HUES64 (cell line): ENCODE measurements around the gene NKG7.

Source experiments
- H3K27ac ChIP-seq: 2 replicates; pipeline ENCODE4 v1.7.0; 2013; ENCODE audit warnings: low read depth, low read length, inconsistent platforms
- H3K27me3 ChIP-seq: 2 replicates; pipeline ENCODE4 v1.6.1; 2013; ENCODE audit warnings: mild to moderate bottlenecking, low read length; ENCODE audit not compliant: insufficient read depth
- H3K36me3 ChIP-seq: 2 replicates; pipeline ENCODE4 v1.6.1; 2013; ENCODE audit warnings: mild to moderate bottlenecking, low read length; ENCODE audit not compliant: insufficient read depth
- H3K4me1 ChIP-seq: 2 replicates; pipeline ENCODE4 v1.6.1; 2013; ENCODE audit warnings: mild to moderate bottlenecking, low read length, moderate library complexity; ENCODE audit not compliant: insufficient read depth
- H3K4me3 ChIP-seq: 2 replicates; pipeline ENCODE4 v1.5.1; 2013; ENCODE audit warnings: mild to moderate bottlenecking, low read length, moderate library complexity
- H3K9ac ChIP-seq: 2 replicates; pipeline ENCODE4 v1.6.1; 2013; ENCODE audit warnings: mild to moderate bottlenecking, low read depth, low read length
- H3K9me3 ChIP-seq: 2 replicates; pipeline ENCODE4 v1.6.1; 2013; ENCODE audit warnings: low read depth, low read length; ENCODE audit not compliant: insufficient read depth
- WGBS: fragments of 150-250, 120-280 bp; methylation state at CpG from one replicate; pipeline ENCODE4 v1.1.7; 2013; ENCODE audit warnings: missing lambda C conversion rate; 5-methylcytosine and 5-hydroxymethylcytosine counted together

NKG7 gene

DNA sequence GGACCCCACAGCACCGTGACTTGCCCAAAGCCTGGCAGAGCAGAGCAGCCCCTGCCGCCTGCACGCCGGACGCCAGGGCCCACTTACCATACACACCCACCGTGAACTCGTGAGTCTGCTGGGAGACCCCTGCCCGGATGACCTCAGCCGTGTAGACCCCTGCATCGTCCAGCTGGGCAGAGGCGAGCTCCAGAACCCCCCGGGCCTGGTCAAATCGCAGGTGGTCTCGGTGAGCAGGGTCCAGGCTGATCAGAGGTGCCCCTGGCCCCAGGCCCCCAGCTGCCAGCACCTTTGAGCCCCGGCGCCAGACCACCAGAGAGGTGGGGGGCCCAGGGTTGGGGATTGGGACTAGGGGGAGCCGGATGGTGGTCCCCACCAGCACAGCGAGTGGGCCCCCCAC is 31.4 kb downstream of the NKG7 start:
- WGBS, result 94% methylated on average over 18 of the region's 18 CpGs

DNA sequence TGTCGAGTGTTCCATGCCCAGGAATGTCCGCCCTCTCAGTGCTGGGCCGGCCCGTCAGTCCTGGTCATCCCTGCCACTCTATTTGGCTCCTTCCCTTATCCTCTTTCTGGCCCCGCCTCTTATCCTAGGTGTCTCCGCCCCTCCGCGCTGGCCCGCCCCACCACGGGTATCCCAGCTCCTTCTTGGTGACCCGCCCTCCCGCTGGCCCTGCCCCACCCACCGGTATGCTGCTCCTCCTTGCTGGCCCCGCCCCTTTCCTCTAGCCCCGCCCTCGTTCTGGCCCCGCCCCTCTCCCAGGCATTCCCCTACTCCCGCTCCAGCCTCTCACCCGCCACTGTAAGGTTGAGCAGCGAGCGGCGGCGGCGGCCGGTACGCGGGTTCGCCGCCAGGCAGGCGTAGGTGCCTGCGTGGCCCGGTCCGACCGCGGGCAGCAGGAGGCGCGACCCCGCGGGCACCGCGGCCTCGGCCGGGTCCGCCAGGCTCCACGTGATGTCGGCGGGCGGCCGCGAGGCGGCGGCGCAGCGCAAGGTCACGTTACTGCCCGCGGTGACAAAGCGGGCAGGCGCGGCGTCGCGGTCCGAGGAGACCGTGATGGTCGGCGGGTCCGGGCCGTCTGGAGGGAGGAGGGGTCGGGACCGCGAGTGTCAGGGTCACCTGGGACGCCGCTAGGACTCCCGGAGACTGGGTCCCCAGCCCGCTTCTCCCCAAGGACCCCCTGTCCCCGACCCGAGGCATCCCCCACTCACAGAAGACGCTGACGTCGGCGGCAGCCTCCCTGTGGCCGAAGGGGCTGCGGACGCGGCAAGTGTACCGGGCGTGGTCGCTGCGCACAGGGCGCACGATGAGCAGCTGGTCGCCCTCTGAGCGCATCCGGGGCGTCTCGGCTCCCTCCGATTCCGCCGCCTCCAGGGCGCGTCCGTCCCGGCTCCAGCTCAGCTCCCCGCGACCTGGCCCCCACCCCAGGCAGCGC is 32.5 kb downstream of the NKG7 start:
- peak overlapping the region; percentile 52; the same call in 1 of the 2 replicates for H3K27ac ChIP-seq
- no peaks in the 10 kb centered on the region for H3K36me3 ChIP-seq
- peak overlapping the region; percentile 70 for H3K9ac ChIP-seq
- under 1% methylated on average over 107 of the region's 107 CpGs for WGBS
- H3K9me3 ChIP-seq, result no peaks in the 10 kb centered on the region
- H3K27me3 ChIP-seq, result peaks cover 18% of the 10 kb centered on the region
- peak overlapping the region; percentile 76 for H3K4me3 ChIP-seq
- H3K4me1 ChIP-seq, result peaks cover 12% of the 10 kb centered on the region

More for the DNA sequence above, 31.4 kb downstream of the NKG7 start:
- Histone ChIP-seq H3K27ac (no peak overlapping the region), H3K27me3 (peaks cover 18% of the 10 kb centered on the region), H3K9me3 (no peaks in the 10 kb centered on the region), H3K9ac (no peak overlapping the region), H3K4me1 (peaks cover 12% of the 10 kb centered on the region), H3K36me3 (no peaks in the 10 kb centered on the region), H3K4me3 (peak overlapping the region; percentile 76; the same call in 1 of the 2 replicates)

DNA sequence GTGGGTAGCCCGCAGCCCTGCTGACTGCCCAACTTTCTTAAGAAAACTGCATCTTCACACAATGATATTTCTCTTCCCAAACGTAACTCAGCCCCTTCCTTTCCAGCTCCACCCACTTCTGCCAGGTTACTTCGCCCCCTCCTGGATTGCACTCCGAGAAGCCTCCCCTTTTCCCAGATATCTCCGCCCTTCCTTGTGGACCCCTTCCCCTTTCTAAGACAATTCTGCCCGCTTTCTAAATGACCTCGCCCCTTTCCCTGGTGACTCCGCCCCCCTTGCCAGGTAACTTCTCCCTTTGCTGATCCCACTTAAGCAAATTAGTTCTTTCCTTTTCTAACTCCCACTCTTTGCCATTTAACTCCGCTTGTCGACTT is 33.2 kb downstream of the NKG7 start:
- H3K9ac ChIP-seq, result peak overlapping the region; percentile 67; the same call in 1 of the 2 replicates
- H3K9me3 ChIP-seq, result no peaks in the 10 kb centered on the region
- peak overlapping the region; percentile 52; the same call in 1 of the 2 replicates for H3K27ac ChIP-seq
- H3K36me3 ChIP-seq, result no peaks in the 10 kb centered on the region
- H3K4me1 ChIP-seq, result peaks cover 12% of the 10 kb centered on the region
- H3K4me3 ChIP-seq, result peak overlapping the region; percentile 76
- peaks cover 18% of the 10 kb centered on the region for H3K27me3 ChIP-seq
- WGBS, result under 1% methylated on average over 10 of the region's 10 CpGs

DNA sequence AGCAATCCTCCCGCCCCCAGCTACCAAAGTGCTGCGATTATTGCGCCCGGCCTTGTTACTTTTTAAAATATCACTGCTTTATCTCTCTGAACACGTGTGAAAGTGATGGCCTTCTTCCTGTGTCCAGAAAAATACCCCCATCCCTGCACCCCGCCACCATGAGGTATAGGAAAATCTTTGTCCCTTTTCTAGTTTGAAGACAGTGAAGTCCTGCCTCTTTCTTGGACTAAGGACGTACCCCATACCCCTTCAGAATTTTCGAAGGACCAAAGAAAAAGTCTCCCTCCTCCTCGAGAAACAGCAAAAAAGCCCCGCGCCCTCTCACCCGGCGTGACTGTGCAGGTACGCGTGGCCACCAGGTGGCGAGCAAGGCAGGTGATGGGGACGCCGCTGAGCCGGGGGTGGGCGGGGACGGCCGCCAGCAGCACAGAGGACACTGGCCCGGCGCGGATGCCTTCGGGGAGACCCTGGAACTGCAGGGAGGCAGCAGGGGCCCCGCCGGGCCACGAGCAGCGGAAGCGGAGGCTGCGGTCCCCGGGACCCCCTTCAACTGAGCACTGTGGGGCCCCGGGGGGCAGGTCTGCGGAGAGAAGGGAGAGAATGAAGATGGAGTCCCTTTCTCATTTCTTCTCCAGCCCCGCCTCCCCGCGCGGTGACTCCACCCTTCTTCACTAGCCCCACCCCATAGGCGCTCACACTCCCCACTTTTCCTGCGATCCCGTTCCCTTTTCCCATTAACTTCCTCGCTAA is 33.7 kb downstream of the NKG7 start:
- H3K27ac ChIP-seq, result peak overlapping the region; percentile 52; the same call in 1 of the 2 replicates
- peak overlapping the region; percentile 67 for H3K9ac ChIP-seq
- no peaks in the 10 kb centered on the region for H3K36me3 ChIP-seq
- H3K9me3 ChIP-seq, result no peaks in the 10 kb centered on the region
- peaks cover 18% of the 10 kb centered on the region for H3K27me3 ChIP-seq
- H3K4me3 ChIP-seq, result peak overlapping the region; percentile 76
- WGBS, result 11% methylated on average over 41 of the region's 43 CpGs
- H3K4me1 ChIP-seq, result peaks cover 12% of the 10 kb centered on the region

DNA sequence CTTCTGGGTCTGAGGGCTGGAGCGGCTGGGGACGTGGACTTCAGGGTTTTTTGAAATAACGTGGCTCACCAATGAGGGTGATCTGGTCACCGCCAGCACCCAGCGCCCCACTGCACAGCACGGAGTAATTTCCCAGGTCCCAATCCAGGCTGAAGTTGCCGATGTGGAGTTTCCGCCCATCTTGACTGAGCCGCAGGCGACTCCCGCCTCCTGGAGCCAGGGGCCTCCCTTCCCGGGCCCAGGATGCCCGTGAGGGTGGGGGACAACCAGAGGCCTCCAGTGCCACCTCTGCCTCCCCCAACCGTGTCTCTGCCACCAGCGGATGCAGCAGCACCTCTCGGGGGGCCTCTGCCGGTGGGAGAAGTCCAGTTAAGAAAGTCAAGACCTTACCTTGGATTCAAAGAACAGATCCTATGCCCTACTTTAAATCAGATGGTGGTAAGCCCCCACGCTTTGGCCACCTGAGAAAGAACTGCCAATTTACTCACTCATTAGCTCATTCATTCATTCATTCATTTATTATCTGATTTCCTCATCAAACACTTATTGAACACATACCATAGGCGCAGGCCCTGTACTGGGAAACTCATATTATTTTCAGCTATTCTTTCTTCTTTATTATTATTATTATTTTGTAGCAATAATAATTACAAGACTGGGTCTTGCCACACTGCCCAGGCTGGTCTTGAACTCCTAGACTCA is 34.4 kb downstream of the NKG7 start:
- Histone ChIP-seq H3K36me3 (no peaks in the 10 kb centered on the region; the same call in 1 of the 2 replicates), H3K9ac (peak overlapping the region; percentile 59; the same call in 1 of the 2 replicates), H3K27ac (no peak overlapping the region), H3K4me3 (peak overlapping the region; percentile 76), H3K4me1 (peaks cover 12% of the 10 kb centered on the region), H3K9me3 (no peaks in the 10 kb centered on the region), H3K27me3 (peaks cover 18% of the 10 kb centered on the region)
- 85% methylated on average over 19 of the region's 19 CpGs for WGBS

DNA sequence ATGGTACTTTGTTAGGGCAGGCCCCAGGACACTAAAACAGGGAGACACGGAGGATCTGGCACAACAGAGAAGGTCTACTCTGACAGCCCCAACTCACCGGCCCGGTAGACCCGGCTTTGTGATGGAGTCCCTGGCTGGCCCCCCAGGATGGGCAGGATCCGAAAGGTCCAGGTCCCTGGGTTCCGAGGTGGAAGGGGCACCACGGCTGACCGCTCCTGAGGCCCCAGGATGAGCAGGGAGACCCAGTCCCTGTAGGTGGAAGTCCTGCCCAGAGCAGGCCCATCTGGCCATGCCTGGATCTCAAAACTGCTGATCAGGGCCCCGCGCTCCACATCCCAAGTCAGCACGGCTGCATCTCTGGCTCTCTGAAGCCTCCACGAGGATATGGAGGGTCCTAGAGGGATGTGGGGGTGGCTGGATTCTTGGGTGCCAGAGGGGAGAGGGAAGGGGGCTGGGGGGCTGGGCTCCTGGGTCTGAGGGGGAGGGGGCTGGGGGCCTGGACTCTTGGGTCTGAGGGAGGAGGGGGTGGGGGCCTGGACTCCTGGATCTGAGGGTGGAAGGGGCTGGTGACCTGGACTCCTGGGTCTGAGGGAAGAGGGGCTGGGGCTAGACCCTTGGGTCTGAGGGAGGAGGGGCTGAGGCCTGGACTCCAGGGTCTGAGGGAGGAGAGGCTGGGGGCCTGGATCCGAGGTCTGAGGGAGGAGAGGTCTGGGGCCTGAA is 35.2 kb downstream of the NKG7 start:
- H3K4me3 ChIP-seq, result no peak overlapping the region
- no peaks in the 10 kb centered on the region for H3K9me3 ChIP-seq
- H3K4me1 ChIP-seq, result peaks cover 9% of the 10 kb centered on the region
- WGBS, result 96% methylated on average over 13 of the region's 13 CpGs
- H3K36me3 ChIP-seq, result peaks cover 2% of the 10 kb centered on the region; the same call in 1 of the 2 replicates
- H3K27ac ChIP-seq, result no peak overlapping the region
- no peak overlapping the region for H3K9ac ChIP-seq
- peaks cover 18% of the 10 kb centered on the region for H3K27me3 ChIP-seq

DNA sequence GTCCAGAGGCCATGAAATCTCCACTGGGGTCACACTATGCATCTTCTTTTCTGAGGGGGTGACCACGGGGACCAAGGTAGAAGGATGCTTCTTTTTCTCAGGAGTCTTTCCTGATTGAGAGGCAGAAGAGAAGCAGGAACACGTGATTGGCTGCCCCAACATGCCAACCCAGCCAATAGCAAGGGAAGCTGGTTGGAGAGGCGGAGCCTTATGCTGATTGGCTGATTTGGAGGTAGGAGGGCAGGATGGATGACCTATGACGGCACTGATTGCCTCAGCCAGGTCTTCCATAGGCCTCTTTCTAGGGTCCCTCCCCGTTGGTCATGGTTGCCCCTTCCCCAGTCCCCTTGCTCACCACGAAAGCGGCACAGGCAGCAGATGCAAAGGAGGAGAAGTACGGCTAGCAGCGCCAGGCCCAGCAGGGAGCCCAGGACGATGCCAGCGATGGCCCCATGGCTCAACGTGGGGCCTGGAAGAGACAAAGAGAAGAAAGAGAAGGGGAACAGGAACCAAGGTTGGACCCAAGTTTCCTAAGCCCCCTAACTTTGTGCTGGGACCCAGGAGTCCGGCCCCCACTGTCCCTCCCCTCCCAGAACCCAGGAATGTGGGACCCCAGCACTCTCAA is 38.5 kb downstream of the NKG7 start:
- WGBS, result 90% methylated on average over 13 of the region's 13 CpGs
- H3K27me3 ChIP-seq, result no peaks in the 10 kb centered on the region
- H3K36me3 ChIP-seq, result peaks cover 22% of the 10 kb centered on the region
- H3K4me3 ChIP-seq, result no peak overlapping the region
- H3K27ac ChIP-seq, result no peak overlapping the region
- no peaks in the 10 kb centered on the region for H3K9me3 ChIP-seq
- H3K9ac ChIP-seq, result no peak overlapping the region
- H3K4me1 ChIP-seq, result peaks cover 4% of the 10 kb centered on the region; the same call in 1 of the 2 replicates

DNA sequence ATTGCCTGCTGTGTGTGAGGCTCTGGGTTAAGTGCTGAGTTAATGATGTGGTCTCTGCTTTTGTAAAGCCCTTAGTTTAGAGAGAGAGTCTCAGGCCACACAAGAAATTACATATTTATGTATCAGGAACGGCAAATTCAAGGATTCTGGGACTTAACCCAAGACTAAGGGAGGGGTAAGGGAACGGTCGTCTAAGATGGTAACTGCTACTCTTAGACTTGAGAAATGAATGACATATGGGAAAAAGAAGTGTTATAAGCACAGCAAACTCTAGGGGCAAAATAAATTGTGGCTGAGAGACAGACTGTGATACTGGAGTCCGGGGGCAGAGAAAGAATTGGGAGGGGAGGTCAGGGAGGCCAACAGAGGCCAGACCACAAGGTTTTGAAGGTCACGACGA is 40.7 kb downstream of the NKG7 start:
- Histone ChIP-seq H3K27me3 (peaks cover 5% of the 10 kb centered on the region; the same call in 1 of the 2 replicates), H3K27ac (no peak overlapping the region), H3K36me3 (peaks cover 22% of the 10 kb centered on the region), H3K4me1 (peaks cover 3% of the 10 kb centered on the region; the same call in 1 of the 2 replicates), H3K9me3 (no peaks in the 10 kb centered on the region), H3K4me3 (no peak overlapping the region), H3K9ac (no peak overlapping the region)
- 94% methylated on average over 6 of the region's 6 CpGs for WGBS

DNA sequence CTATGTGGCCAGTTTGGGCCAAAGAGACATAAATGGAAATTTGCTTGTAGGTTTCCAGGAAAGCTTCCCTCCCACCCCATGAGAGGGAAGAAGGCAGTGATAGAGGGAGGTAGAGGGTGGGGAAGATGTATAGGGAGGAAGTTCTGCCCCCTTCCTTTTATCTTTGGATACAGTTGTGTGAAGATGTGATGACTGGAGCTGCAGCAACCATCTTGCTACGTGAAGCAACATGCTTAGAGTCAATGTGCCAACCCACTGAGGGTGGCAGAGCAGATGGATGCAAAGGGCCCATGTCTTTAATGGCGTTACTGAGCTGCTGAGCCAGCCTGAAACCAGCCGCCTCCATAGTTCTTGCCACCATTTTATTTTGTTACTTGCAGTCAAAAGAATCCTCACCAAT is 41.3 kb downstream of the NKG7 start:
- no peak overlapping the region for H3K4me3 ChIP-seq
- peaks cover 22% of the 10 kb centered on the region for H3K36me3 ChIP-seq
- H3K27me3 ChIP-seq, result peaks cover 5% of the 10 kb centered on the region; the same call in 1 of the 2 replicates
- no peak overlapping the region for H3K9ac ChIP-seq
- no peaks in the 10 kb centered on the region for H3K9me3 ChIP-seq
- 79% methylated on average over 3 of the region's 3 CpGs for WGBS
- no peak overlapping the region for H3K27ac ChIP-seq
- peaks cover 3% of the 10 kb centered on the region; the same call in 1 of the 2 replicates for H3K4me1 ChIP-seq

DNA sequence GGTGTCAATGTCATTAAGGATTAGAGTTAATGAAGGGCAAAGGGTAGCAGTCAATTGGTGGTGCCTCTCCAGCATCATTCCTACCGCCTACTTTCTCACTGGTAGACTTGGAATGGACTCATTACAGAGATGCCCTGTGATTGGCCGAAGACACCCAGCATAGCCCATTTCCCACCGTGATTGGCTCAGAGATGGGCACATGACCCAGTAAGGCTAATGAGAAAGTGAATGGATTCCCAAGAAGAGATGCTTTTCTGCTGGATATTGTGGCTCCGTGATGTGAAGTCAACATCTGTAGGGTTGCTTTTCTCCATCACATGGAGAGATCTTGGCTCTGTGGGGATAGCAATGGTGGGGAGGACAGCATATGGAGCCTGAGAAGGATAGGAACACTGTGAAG is 42.1 kb downstream of the NKG7 start:
- Histone ChIP-seq H3K4me1 (peaks cover 3% of the 10 kb centered on the region; the same call in 1 of the 2 replicates), H3K9ac (no peak overlapping the region), H3K27ac (no peak overlapping the region), H3K36me3 (peaks cover 22% of the 10 kb centered on the region), H3K4me3 (no peak overlapping the region), H3K9me3 (no peaks in the 10 kb centered on the region), H3K27me3 (peaks cover 5% of the 10 kb centered on the region; the same call in 1 of the 2 replicates)
- 97% methylated on average over 4 of the region's 4 CpGs for WGBS
